Stimulated activated CD4-positive, alpha-beta T cell treated with anti-CD3 and anti-CD28 coated beads, Interleukin-2, amount 100 ng/mL, for 24 hours (primary cell): Measurements from ENCODE around the gene METRN.

ENCODE experiments used
- DNase-seq, 2 donors: peaks; one replicate each; pipeline ENCODE4 v3.0.0-alpha.2; 2020

METRN gene

GRCh38 chr16:761625-762513 lies 47.0 kb downstream of the METRN start:
- no peak for DNase-seq

- DNase-seq: no peak
These were observed 47.8 kb downstream of the METRN start for GRCh38 chr16:762595-763268.

GRCh38 chr16:763369-764183 lies 48.7 kb downstream of the METRN start:
- no peak for DNase-seq

GRCh38 chr16:764184-764750 lies 49.3 kb downstream of the METRN start:
- DNase-seq: no peak

DNA sequence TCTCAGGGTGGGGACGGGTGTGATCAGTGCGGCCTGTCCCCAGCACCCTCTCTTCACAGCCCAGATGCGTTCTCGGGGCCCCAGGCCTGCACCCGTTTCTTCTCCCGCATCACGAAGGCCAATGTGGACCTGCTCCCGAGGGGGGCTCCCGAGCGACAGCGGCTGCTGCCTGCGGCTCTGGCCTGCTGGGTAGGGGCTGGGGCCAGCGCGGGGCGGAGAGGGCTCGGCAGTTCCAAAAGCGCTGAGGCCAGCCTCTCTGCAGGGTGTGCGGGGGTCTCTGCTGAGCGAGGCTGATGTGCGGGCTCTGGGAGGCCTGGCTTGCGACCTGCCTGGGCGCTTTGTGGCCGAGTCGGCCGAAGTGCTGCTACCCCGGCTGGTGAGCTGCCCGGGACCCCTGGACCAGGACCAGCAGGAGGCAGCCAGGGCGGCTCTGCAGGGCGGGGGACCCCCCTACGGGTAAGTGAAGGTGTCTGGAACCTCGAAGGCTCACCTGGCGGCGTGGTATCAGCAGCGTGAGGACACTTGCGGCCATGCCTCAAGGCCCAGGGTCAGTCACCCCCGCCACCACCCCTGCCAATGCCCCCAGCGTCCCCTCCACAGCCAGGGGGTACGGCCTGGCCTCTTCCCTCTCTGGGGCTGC lies 50.0 kb downstream of the METRN start:
- no peak for DNase-seq

DNA sequence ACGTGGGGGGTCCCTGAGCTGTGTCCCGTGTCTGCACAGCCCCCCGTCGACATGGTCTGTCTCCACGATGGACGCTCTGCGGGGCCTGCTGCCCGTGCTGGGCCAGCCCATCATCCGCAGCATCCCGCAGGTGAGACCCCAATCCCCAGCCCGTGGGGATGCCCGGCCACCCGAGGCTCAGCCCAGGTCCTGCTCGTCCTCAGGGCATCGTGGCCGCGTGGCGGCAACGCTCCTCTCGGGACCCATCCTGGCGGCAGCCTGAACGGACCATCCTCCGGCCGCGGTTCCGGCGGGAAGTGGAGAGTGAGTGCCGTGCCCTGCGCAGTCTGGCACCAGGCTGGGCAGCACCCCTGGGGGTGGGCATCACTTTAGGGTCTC lies 50.6 kb downstream of the METRN start:
- DNase-seq: no peak

DNA sequence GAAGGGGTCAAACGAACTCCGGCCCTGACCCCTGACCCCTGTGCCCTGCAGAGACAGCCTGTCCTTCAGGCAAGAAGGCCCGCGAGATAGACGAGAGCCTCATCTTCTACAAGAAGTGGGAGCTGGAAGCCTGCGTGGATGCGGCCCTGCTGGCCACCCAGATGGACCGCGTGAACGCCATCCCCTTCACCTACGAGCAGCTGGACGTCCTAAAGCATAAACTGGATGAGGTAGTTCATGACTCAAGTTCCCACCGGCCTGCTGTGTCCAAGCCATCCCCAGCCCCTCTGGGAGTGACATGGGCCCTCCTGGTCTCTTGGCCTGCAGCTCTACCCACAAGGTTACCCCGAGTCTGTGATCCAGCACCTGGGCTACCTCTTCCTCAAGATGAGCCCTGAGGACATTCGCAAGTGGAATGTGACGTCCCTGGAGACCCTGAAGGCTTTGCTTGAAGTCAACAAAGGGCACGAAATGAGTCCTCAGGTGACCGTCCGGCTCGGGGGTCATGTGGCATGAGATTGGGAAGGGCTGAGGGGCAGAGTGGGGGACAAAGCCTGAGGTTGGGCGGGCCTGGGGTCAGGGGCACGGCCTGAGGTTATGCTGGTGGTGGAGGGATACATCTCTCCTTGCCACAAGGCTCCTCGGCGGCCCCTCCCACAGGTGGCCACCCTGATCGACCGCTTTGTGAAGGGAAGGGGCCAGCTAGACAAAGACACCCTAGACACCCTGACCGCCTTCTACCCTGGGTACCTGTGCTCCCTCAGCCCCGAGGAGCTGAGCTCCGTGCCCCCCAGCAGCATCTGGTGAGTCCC lies 51.3 kb downstream of the METRN start:
- DNase-seq: no peak

GRCh38 chr16:766820-767640 lies 52.1 kb downstream of the METRN start:
- DNase-seq: no peak

DNA sequence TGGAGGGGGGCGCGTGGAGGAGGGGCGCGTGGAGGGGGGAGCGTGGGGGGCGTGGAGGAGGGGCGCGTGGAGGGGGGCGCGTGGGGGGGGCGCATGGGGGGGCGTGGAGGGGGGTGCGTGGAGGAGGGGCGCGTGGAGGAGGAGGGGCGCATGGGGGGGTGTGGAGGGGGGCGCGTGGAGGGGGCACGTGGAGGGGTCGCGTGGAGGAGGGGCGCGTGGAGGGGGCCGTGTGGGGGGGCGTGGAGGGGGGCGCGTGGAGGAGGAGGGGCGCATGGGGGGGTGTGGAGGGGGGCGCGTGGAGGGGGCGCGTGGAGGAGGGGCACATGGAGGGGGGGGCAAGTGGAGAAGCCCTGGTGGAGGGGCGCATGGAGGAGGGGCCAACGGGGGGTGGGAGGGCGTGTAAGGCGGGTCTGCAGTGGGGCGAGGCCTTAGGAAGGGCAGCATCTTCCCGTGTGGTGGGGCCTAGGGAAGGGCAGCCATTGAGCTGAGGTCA lies 52.9 kb downstream of the METRN start:
- no peak for DNase-seq

DNA sequence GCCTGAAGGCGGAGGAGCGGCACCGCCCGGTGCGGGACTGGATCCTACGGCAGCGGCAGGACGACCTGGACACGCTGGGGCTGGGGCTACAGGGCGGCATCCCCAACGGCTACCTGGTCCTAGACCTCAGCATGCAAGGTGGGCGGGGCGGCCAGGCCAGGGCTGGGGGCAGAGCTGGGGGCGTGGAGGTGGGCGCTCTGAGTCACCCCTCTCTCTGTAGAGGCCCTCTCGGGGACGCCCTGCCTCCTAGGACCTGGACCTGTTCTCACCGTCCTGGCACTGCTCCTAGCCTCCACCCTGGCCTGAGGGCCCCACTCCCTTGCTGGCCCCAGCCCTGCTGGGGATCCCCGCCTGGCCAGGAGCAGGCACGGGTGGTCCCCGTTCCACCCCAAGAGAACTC lies 53.5 kb downstream of the METRN start:
- no peak for DNase-seq
